Endodermal cell (in vitro differentiated cells): ENCODE measurements around the gene PHF21B. TPM values are rescaled to one million over a fixed set of nuclear protein-coding genes. Genes with fewer than 3 reads are reported as not detected.

Source experiments
- DNase-seq: peaks from one replicate; pipeline ENCODE4 v3.0.0-alpha.2; 2017
- H3K27ac ChIP-seq: 2 replicates; pipeline ENCODE4 v1.5.1; 2013; ENCODE audit warnings: mild to moderate bottlenecking, low read depth, low read length, moderate library complexity
- H3K27me3 ChIP-seq: 2 replicates; pipeline ENCODE4 v1.6.1; 2013; ENCODE audit warnings: mild to moderate bottlenecking, low read length, moderate library complexity; ENCODE audit not compliant: insufficient read depth, control insufficient read depth, poor library complexity, severe bottlenecking
- H3K36me3 ChIP-seq: 2 replicates; pipeline ENCODE4 v1.7.0; 2013; ENCODE audit warnings: mild to moderate bottlenecking, low read length, moderate library complexity; ENCODE audit not compliant: control insufficient read depth, insufficient read depth
- H3K4me1 ChIP-seq: one replicate; pipeline ENCODE4 v1.7.0; 2013; ENCODE audit warnings: low read length; ENCODE audit not compliant: control insufficient read depth, insufficient read depth
- H3K4me3 ChIP-seq: 2 replicates; pipeline ENCODE4 v1.5.1; 2013; ENCODE audit warnings: mild to moderate bottlenecking, low read length, moderate library complexity
- H3K9ac ChIP-seq: 2 replicates; pipeline ENCODE4 v1.6.1; 2013; ENCODE audit warnings: mild to moderate bottlenecking, low read length, moderate library complexity; ENCODE audit not compliant: poor library complexity, severe bottlenecking; ENCODE audit errors: extremely low read depth
- H3K9me3 ChIP-seq: 2 replicates; pipeline ENCODE4 v1.6.1; 2013; ENCODE audit warnings: mild to moderate bottlenecking, low read length, moderate library complexity; ENCODE audit not compliant: control insufficient read depth
- H3K27ac Mint-ChIP-seq: 2 replicates; pipeline ENCODE4 v1.8.0; 2020; ENCODE audit warnings: mixed read lengths
- H3K27me3 Mint-ChIP-seq: 2 replicates; pipeline ENCODE4 v1.8.0; 2021; ENCODE audit warnings: mild to moderate bottlenecking, mixed read lengths; ENCODE audit not compliant: insufficient read depth
- H3K36me3 Mint-ChIP-seq: 2 replicates; pipeline ENCODE4 v1.8.0; 2020; ENCODE audit warnings: low read depth, mixed read lengths
- H3K4me1 Mint-ChIP-seq: 2 replicates; pipeline ENCODE4 v1.8.0; 2020; ENCODE audit warnings: mixed read lengths
- H3K4me3 Mint-ChIP-seq: 2 replicates; pipeline ENCODE4 v1.8.0; 2020; ENCODE audit warnings: mild to moderate bottlenecking, moderate library complexity, mixed read lengths
- H3K9me3 Mint-ChIP-seq: 2 replicates; pipeline ENCODE4 v1.8.0; 2020; ENCODE audit warnings: mild to moderate bottlenecking, mixed read lengths
- CTCF ChIP-seq: fragments of 200-600 bp; sonication (generic); conservative IDR thresholded peaks from 2 replicates; pipeline ENCODE4 v1.5.0; 2021; ENCODE audit warnings: antibody characterized with exemption, mild to moderate bottlenecking
- WGBS, 2 experiments: methylation state at CpG; one replicate each; pipeline versions ENCODE4 v1.1.5 to v1.1.7; 2013; ENCODE audit warnings: missing lambda C conversion rate in 2 of 2, mixed read lengths in 1 of 2; ENCODE audit not compliant: insufficient coverage in 1 of 2, insufficient read length in 1 of 2; 5-methylcytosine and 5-hydroxymethylcytosine counted together
- total RNA-seq, 2 donors: library from RNA; stranded (reverse); fragmentation: NEBNext Ultra II Directional in 1 of 2; extraction: Animal tissue kit (Norgen Biotek cat#: 25700) in 1 of 2; gene quantifications; 2 replicates in 1 of 2; 3 replicates in 1 of 2; pipeline ENCODE4 v1.2.1, GENCODE V29; 2021

PHF21B gene
- total RNA-seq, 2 donors from 2014 or later, result 57.5 to 69.2 TPM

- Mint-ChIP-seq H3K4me3 (peak overlapping the region; percentile 74), H3K4me1 (peaks cover 36% of the 10 kb centered on the region), H3K27ac (no peak overlapping the region), H3K9me3 (no peaks in the 10 kb centered on the region), H3K27me3 (peaks cover 3% of the 10 kb centered on the region), H3K36me3 (peaks cover 13% of the 10 kb centered on the region)
- H3K36me3 ChIP-seq, result peaks cover 10% of the 10 kb centered on the region
- H3K9ac ChIP-seq, result peak overlapping the region; percentile 67
- DNase-seq, result peak; percentile 73
- no peak for TF ChIP-seq CTCF
- H3K27ac ChIP-seq, result peak overlapping the region; percentile 82
- H3K9me3 ChIP-seq, result peaks cover 3% of the 10 kb centered on the region
- WGBS, 2 experiments, result 0 to 1% methylated on average over 16 to 89 of the region's 90 CpGs
- H3K4me1 ChIP-seq, result peaks cover 3% of the 10 kb centered on the region
- H3K27me3 ChIP-seq, result no peaks in the 10 kb centered on the region
- H3K4me3 ChIP-seq, result peak overlapping the region; percentile 82
Measured at GRCh38 chr22:45008751-45009605, 827 bp downstream of the PHF21B start.

- Histone ChIP-seq H3K27ac (peak overlapping the region; percentile 95), H3K36me3 (peaks cover 17% of the 10 kb centered on the region), H3K4me1 (peaks cover 3% of the 10 kb centered on the region), H3K9ac (peak overlapping the region; percentile 63), H3K4me3 (peak overlapping the region; percentile 82), H3K9me3 (peaks cover 3% of the 10 kb centered on the region), H3K27me3 (no peaks in the 10 kb centered on the region)
- peaks cover 36% of the 10 kb centered on the region for H3K4me1 Mint-ChIP-seq
- H3K4me3 Mint-ChIP-seq, result peak overlapping the region; percentile 74
- peak overlapping the region; percentile 39 for H3K27ac Mint-ChIP-seq
- H3K27me3 Mint-ChIP-seq, result peaks cover 3% of the 10 kb centered on the region
- peak; percentile 86 for DNase-seq
- no peaks in the 10 kb centered on the region for H3K9me3 Mint-ChIP-seq
- peaks cover 19% of the 10 kb centered on the region for H3K36me3 Mint-ChIP-seq
- no peak for TF ChIP-seq CTCF
- WGBS, 2 experiments, result 0 to 1% methylated on average over 25 to 46 of the region's 46 CpGs
Measured at GRCh38 chr22:45008186-45008681, 1.6 kb downstream of the PHF21B start.

GRCh38 chr22:45007391-45008185 is 2.2 kb downstream of the PHF21B start:
- peaks cover 3% of the 10 kb centered on the region for H3K4me1 ChIP-seq
- peak overlapping the region; percentile 66 for H3K9ac ChIP-seq
- peak overlapping the region; percentile 89 for H3K4me3 ChIP-seq
- peaks cover 24% of the 10 kb centered on the region for H3K36me3 ChIP-seq
- H3K27ac Mint-ChIP-seq, result peak overlapping the region; percentile 74
- no peak for TF ChIP-seq CTCF
- no peaks in the 10 kb centered on the region for H3K27me3 ChIP-seq
- peaks cover 3% of the 10 kb centered on the region for H3K27me3 Mint-ChIP-seq
- H3K9me3 ChIP-seq, result peaks cover 3% of the 10 kb centered on the region
- H3K4me3 Mint-ChIP-seq, result peak overlapping the region; percentile 74
- peaks cover 25% of the 10 kb centered on the region for H3K36me3 Mint-ChIP-seq
- peak overlapping the region; percentile 95 for H3K27ac ChIP-seq
- no peaks in the 10 kb centered on the region for H3K9me3 Mint-ChIP-seq
- peaks cover 34% of the 10 kb centered on the region for H3K4me1 Mint-ChIP-seq
- DNase-seq, result peak; percentile 95
- 0% methylated on average over 17 to 47 of the region's 90 CpGs for WGBS, 2 experiments
